ENCODE data around the gene EPN2. TPM values are rescaled to one million over a fixed set of nuclear protein-coding genes. Genes with fewer than 3 reads are reported as not detected.

The EPN2 gene
- total RNA-seq, 1 experiment from 2014 or later, result 57.8 TPM

GRCh38 chr17:19320876-19321275 is 83.7 kb downstream of the EPN2 start:
- Histone ChIP-seq H2AK5ac (ENCODE audit: insufficient read length, low read length) (no peak overlapping the region), H3K4ac (ENCODE audit: low read depth, low read length) (no peak overlapping the region), H3K9ac (ENCODE audit: extremely low read depth, insufficient read length, low read length) (no peak overlapping the region), H2BK120ac (ENCODE audit: low read depth, low read length, poor library complexity, severe bottlenecking) (no peak overlapping the region), H3K23me2 (ENCODE audit: insufficient read length, low read depth, low read length, poor library complexity, severe bottlenecking) (no peaks in the 10 kb centered on the region), H3K27me3 (ENCODE audit: insufficient read depth, low read length) (no peaks in the 10 kb centered on the region), H3T11ph (ENCODE audit: low read length) (no peak overlapping the region), H3K18ac (ENCODE audit: insufficient read length, low read depth, low read length) (no peak overlapping the region), H3K79me1 (ENCODE audit: insufficient read depth, low read depth, low read length, poor library complexity, severe bottlenecking) (no peaks in the 10 kb centered on the region), H3K56ac (ENCODE audit: insufficient read length, low read depth, low read length) (no peak overlapping the region), H3K4me2 (ENCODE audit: insufficient read depth, insufficient read length, low read length) (no peak overlapping the region), H3K23ac (ENCODE audit: insufficient read length, low read depth, low read length) (no peak overlapping the region), H2BK5ac (ENCODE audit: insufficient read length, low read length) (no peak overlapping the region), H3K14ac (ENCODE audit: insufficient read depth, low read length) (no peak overlapping the region), H2AFZ (ENCODE audit: low read length) (no peak overlapping the region), H3K79me2 (ENCODE audit: insufficient read depth, low read length) (no peaks in the 10 kb centered on the region), H4K5ac (ENCODE audit: insufficient read length, low read depth, low read length) (no peak overlapping the region), H3K4me1 (ENCODE audit: insufficient read depth, low read length) (peaks cover 4% of the 10 kb centered on the region), H4K8ac (replicated peaks; ENCODE audit: insufficient read length, low read depth, low read length) (no peak overlapping the region), H2BK15ac (ENCODE audit: low read depth, low read length) (no peak overlapping the region), H3K27ac (ENCODE audit: insufficient read length, low read depth, low read length) (no peak overlapping the region), H2BK12ac (ENCODE audit: insufficient read length, low read depth, low read length) (no peak overlapping the region), H2BK20ac (ENCODE audit: low read depth, low read length, poor library complexity, severe bottlenecking) (no peak overlapping the region), H4K91ac (ENCODE audit: insufficient read length, low read depth, low read length) (no peak overlapping the region), H3K9me3 (ENCODE audit: control insufficient read depth, low read depth, low read length) (no peaks in the 10 kb centered on the region), H4K20me1 (ENCODE audit: control insufficient read depth, insufficient read depth, insufficient read length) (no peaks in the 10 kb centered on the region)
- peaks cover 30 to 51% (median 37%) of the 10 kb centered on the region in 3 experiments for H3K36me3 Mint-ChIP-seq (ENCODE audit: insufficient read depth in 1 of 3, low read depth in 3 of 3)
- no peak overlapping the region for H3K4me3 Mint-ChIP-seq
- H3K27ac Mint-ChIP-seq, result no peak overlapping the region
- WGBS (ENCODE audit: extremely low coverage, insufficient read length, low lambda C conversion rate), result no CpG with 5 or more reads among the region's 5 CpGs
- H3K9me3 Mint-ChIP-seq, result peaks cover 15 to 16% of the 10 kb centered on the region in 2 experiments
- H3K4me1 Mint-ChIP-seq, result peaks cover 28 to 32% of the 10 kb centered on the region in 2 experiments
- H3K27me3 Mint-ChIP-seq (ENCODE audit: low read depth), result no peaks in the 10 kb centered on the region
- no peak for DNase-seq
- no peak for TF ChIP-seq CTCF (conservative IDR thresholded peaks at IDR 0.05)

All from H9 (cell line).